ENCODE data around the gene BMPR1B.

BMPR1B gene

GRCh38 chr4:94841864-94842221 lies 84.1 kb downstream of the BMPR1B start:
- no peak for DNase-seq (ENCODE audit: low read depth)
- H3K4me3 ChIP-seq (replicated peaks; ENCODE audit: low read depth, low read length): no peak overlapping the region
- TF ChIP-seq CTCF (IDR thresholded peaks at IDR 0.05; ENCODE audit: low read length, missing control alignments): no peak

GRCh38 chr4:94843216-94843615 lies 85.5 kb downstream of the BMPR1B start:
- no peak for TF ChIP-seq CTCF (IDR thresholded peaks at IDR 0.05; ENCODE audit: low read length, missing control alignments)
- DNase-seq (ENCODE audit: low read depth): no peak
- H3K4me3 ChIP-seq (replicated peaks; ENCODE audit: low read depth, low read length): no peak overlapping the region

- DNase-seq (ENCODE audit: low read depth): no peak
- no peak overlapping the region for H3K4me3 ChIP-seq (replicated peaks; ENCODE audit: low read depth, low read length)
- TF ChIP-seq CTCF (IDR thresholded peaks at IDR 0.05; ENCODE audit: low read length, missing control alignments): no peak
These were observed 90.6 kb downstream of the BMPR1B start for GRCh38 chr4:94848326-94848725.

GRCh38 chr4:94849901-94850300 lies 92.1 kb downstream of the BMPR1B start:
- no peak overlapping the region for H3K4me3 ChIP-seq (replicated peaks; ENCODE audit: low read depth, low read length)
- peak; percentile 11 for DNase-seq (ENCODE audit: low read depth)
- no peak for TF ChIP-seq CTCF (IDR thresholded peaks at IDR 0.05; ENCODE audit: low read length, missing control alignments)

GRCh38 chr4:94852616-94853015 lies 94.9 kb downstream of the BMPR1B start:
- no peak for TF ChIP-seq CTCF (IDR thresholded peaks at IDR 0.05; ENCODE audit: low read length, missing control alignments)
- no peak for DNase-seq (ENCODE audit: low read depth)
- no peak overlapping the region for H3K4me3 ChIP-seq (replicated peaks; ENCODE audit: low read depth, low read length)

GRCh38 chr4:94856030-94856429 lies 98.3 kb downstream of the BMPR1B start:
- no peak overlapping the region for H3K4me3 ChIP-seq (replicated peaks; ENCODE audit: low read depth, low read length)
- DNase-seq (ENCODE audit: low read depth): no peak
- no peak for TF ChIP-seq CTCF (IDR thresholded peaks at IDR 0.05; ENCODE audit: low read length, missing control alignments)

GRCh38 chr4:94870146-94870545 lies 112.4 kb downstream of the BMPR1B start:
- no peak for TF ChIP-seq CTCF (IDR thresholded peaks at IDR 0.05; ENCODE audit: low read length, missing control alignments)
- H3K4me3 ChIP-seq (replicated peaks; ENCODE audit: low read depth, low read length): no peak overlapping the region
- no peak for DNase-seq (ENCODE audit: low read depth)
